Common myeloid progenitor, CD34-positive (primary cell): Measurements from ENCODE around the gene NUDCD2.
"Not testable (repeated sequence)": the region's sequence is repeated elsewhere in the genome, so short reads cannot be mapped to it uniquely, and the experiment has no call there.

Source experiments
- CTCF ChIA-PET: fragments of 350-600 bp; sonication (Branson Sonifier 250); formaldehyde crosslinking; loops from one replicate; lab custom pipeline; 2021; ENCODE audit warnings: antibody characterized with exemption; lab: Charles Lee
- POLR2A ChIA-PET: fragments of 350-600 bp; sonication (Branson Sonifier 250); formaldehyde crosslinking; loops from one replicate; lab custom pipeline; 2021; ENCODE audit warnings: antibody characterized with exemption; lab: Charles Lee
- DNase-seq, 3 donors: peaks; one replicate each; pipeline versions ENCODE4 v3.0.0 to v3.0.0-alpha.2; 2013
- H3K27ac ChIP-seq, 2 experiments: 1 replicate in 1 of 2; 2 replicates in 1 of 2; pipeline ENCODE4 v1.7.0; 2013; ENCODE audit warnings: inconsistent platforms in 2 of 2, low read length in 2 of 2, mild to moderate bottlenecking in 2 of 2, low read depth in 1 of 2, moderate library complexity in 1 of 2; ENCODE audit not compliant: severe bottlenecking in 2 of 2, insufficient read depth in 1 of 2, poor library complexity in 1 of 2
- H3K27me3 ChIP-seq, 5 experiments: replicated peaks in 2 of 5; 1 replicate in 3 of 5; 2 replicates in 2 of 5; pipeline versions ENCODE4 v1.6.1 to v1.7.0; 2013; ENCODE audit warnings: low read length in 4 of 5, mild to moderate bottlenecking in 2 of 5, moderate library complexity in 2 of 5, inconsistent platforms in 1 of 5; ENCODE audit not compliant: insufficient read depth in 5 of 5, control insufficient read depth in 4 of 5
- H3K36me3 ChIP-seq, 4 experiments: 1 replicate in 2 of 4; 2 replicates in 2 of 4; pipeline versions ENCODE4 v1.6.1 to v1.7.0; 2013; ENCODE audit warnings: low read length in 3 of 4, control low read depth in 1 of 4, mild to moderate bottlenecking in 1 of 4; ENCODE audit not compliant: control insufficient read depth in 4 of 4, insufficient read depth in 4 of 4
- H3K4me1 ChIP-seq, 4 experiments: 1 replicate in 3 of 4; 2 replicates in 1 of 4; pipeline versions ENCODE4 v1.6.1 to v1.7.1; 2013; ENCODE audit warnings: low read length in 3 of 4, mild to moderate bottlenecking in 3 of 4, control low read depth in 1 of 4, inconsistent platforms in 1 of 4, moderate library complexity in 1 of 4; ENCODE audit not compliant: control insufficient read depth in 4 of 4, insufficient read depth in 4 of 4; ENCODE audit errors: control extremely low read depth in 1 of 4
- H3K4me3 ChIP-seq, 7 experiments: 1 replicate in 4 of 7; 2 replicates in 3 of 7; pipeline versions ENCODE4 v1.5.1 to v1.7.0; 2013; ENCODE audit warnings: mild to moderate bottlenecking in 7 of 7, low read length in 6 of 7, moderate library complexity in 6 of 7, inconsistent platforms in 2 of 7, low read depth in 2 of 7, control low read depth in 1 of 7; ENCODE audit not compliant: insufficient read depth in 4 of 7, control insufficient read depth in 1 of 7; ENCODE audit errors: extremely low read depth in 1 of 7
- H3K9me3 ChIP-seq, 5 experiments: 1 replicate in 4 of 5; 2 replicates in 1 of 5; pipeline versions ENCODE4 v1.6.1 to v1.7.1; 2013; ENCODE audit warnings: low read length in 4 of 5, mild to moderate bottlenecking in 2 of 5, inconsistent platforms in 1 of 5, low read depth in 1 of 5, moderate library complexity in 1 of 5; ENCODE audit not compliant: control insufficient read depth in 4 of 5, insufficient read depth in 2 of 5; ENCODE audit errors: control extremely low read depth in 1 of 5
- WGBS: methylation state at CpG from one replicate; pipeline ENCODE4 v1.1.5; 2013; ENCODE audit not compliant: insufficient coverage; 5-methylcytosine and 5-hydroxymethylcytosine counted together

The NUDCD2 gene

GRCh38 chr5:163415673-163416072 lies 44.2 kb downstream of the NUDCD2 start:
- H3K36me3 ChIP-seq, H3K27ac ChIP-seq, H3K9me3 ChIP-seq, H3K27me3 ChIP-seq, CTCF ChIA-PET, DNase-seq, POLR2A ChIA-PET, H3K4me1 ChIP-seq: not testable (repeated sequence)
- 43% methylated on average over 8 of the region's 15 CpGs for WGBS
- peak overlapping the region in 2 of 7 experiments; percentile 4 to 28 for H3K4me3 ChIP-seq

DNA sequence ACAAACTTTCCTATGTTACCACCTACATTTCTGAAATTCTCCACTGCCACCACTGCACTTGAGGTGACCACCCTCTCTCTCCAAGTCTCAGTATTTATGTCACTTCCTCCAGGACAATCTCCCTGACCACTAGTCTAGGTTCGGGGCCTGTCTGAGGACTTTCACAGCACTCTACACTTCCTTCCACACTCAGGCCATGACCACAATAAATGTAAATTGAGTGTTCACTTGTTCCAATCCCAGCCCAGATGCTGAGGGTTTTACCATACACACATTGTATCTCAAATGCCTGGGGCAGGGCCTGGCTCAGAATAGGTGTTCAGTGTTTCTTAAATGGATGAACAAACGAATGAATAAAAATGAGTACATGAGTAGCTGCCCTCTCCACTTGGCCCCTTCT lies 49.4 kb downstream of the NUDCD2 start:
- CTCF ChIA-PET, result interaction anchor here (1.2 to 1.6 kb wide), 2 partner anchors 11 to 331 kb away, joined by 3 to 6 read pairs; no protein-coding TSS in a partner anchor
- no peaks in the 10 kb centered on the region for H3K9me3 ChIP-seq
- no peak overlapping the region for H3K27ac ChIP-seq
- peaks cover 12 to 23% (median 19%) of the 10 kb centered on the region in 4 experiments for H3K4me1 ChIP-seq
- 60% methylated on average over 2 of the region's 2 CpGs for WGBS
- POLR2A ChIA-PET, result no interaction called here
- no peak for DNase-seq
- H3K27me3 ChIP-seq, result peaks cover 0 to 3% (median 0%) of the 10 kb centered on the region in 5 experiments
- H3K4me3 ChIP-seq, result no peak overlapping the region
- H3K36me3 ChIP-seq, result no peaks in the 10 kb centered on the region

- peaks cover 12 to 23% (median 19%) of the 10 kb centered on the region in 4 experiments for H3K4me1 ChIP-seq
- WGBS, result 99% methylated on average over 5 of the region's 6 CpGs
- POLR2A ChIA-PET, result no interaction called here
- no peaks in the 10 kb centered on the region for H3K36me3 ChIP-seq
- H3K27ac ChIP-seq, result no peak overlapping the region
- peaks cover 0 to under 1% (median 0%) of the 10 kb centered on the region in 5 experiments for H3K27me3 ChIP-seq
- no peak for DNase-seq
- CTCF ChIA-PET, result interaction anchor here (0.6 to 2.6 kb wide), 17 partner anchors 10 to 1200 kb away, joined by 3 to 26 read pairs (median 6); partner anchors contain the start of gene NUDCD2
- H3K9me3 ChIP-seq, result no peaks in the 10 kb centered on the region
- H3K4me3 ChIP-seq, result no peak overlapping the region
Measured at GRCh38 chr5:163409384-163409783, 50.5 kb downstream of the NUDCD2 start.

GRCh38 chr5:163408311-163408923 lies 51.5 kb downstream of the NUDCD2 start:
- 6% methylated on average over 8 of the region's 9 CpGs for WGBS
- Histone ChIP-seq H3K4me1 (peaks cover 12 to 23% (median 19%) of the 10 kb centered on the region in 4 experiments), H3K27me3 (no peaks in the 10 kb centered on the region), H3K4me3 (peak overlapping the region in 3 of 7 experiments; percentile 11 to 54 (median 23)), H3K9me3 (no peaks in the 10 kb centered on the region), H3K27ac (no peak overlapping the region), H3K36me3 (no peaks in the 10 kb centered on the region)
- DNase-seq, result peak; percentile 77 to 87 (median 84)
- ChIA-PET POLR2A (interaction anchor here (0.6 kb wide), 1 partner anchor 98 kb away, joined by 5 read pairs; no protein-coding TSS in a partner anchor), CTCF (interaction anchor here (0.6 to 2.6 kb wide), 22 partner anchors 11 to 1860 kb away, joined by 3 to 26 read pairs (median 4); partner anchors contain the start of gene NUDCD2)

DNA sequence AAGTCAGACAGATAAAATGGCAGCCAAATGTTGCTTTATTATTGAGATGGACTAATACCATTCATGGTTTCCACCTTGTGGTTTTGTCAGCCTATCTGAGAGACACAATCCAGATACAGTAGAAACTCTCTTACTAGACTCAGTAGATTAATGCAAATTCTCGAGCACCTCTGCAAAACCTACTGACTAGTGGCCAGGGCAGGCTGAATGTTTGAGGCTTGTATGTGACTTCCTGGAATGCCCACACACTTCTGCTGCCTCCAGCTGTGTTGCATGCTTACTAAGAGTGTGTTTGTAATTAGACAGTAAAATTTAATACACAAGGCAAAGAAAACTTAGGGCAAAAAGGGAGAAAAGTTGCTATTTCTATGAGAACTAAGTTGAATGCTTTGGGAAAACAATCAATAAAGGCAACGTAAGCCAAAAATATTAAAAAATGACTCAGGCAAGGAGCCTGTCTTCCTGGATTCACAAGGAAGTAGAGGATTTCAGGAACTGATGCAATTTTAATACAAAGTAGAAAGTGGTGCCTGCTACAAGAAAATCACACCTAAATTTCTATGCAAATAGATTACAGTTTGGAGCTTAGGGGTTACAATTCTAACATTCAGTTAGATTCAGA lies 52.8 kb downstream of the NUDCD2 start:
- WGBS, result 43% methylated on average over 1 of the region's 2 CpGs
- ChIA-PET POLR2A (no interaction called here), CTCF (interaction anchor here (0.8 to 2.6 kb wide), 7 partner anchors 9 to 1441 kb away, joined by 3 to 26 read pairs (median 6); no protein-coding TSS in a partner anchor)
- Histone ChIP-seq H3K9me3 (no peaks in the 10 kb centered on the region), H3K27me3 (no peaks in the 10 kb centered on the region), H3K36me3 (no peaks in the 10 kb centered on the region), H3K4me1 (peaks cover 12 to 23% (median 19%) of the 10 kb centered on the region in 4 experiments), H3K4me3 (peak overlapping the region in 2 of 7 experiments; percentile 2 to 16), H3K27ac (no peak overlapping the region)
- peak in 2 of 3 donors; percentile 57 to 66 for DNase-seq

GRCh38 chr5:163404364-163405173 lies 55.3 kb downstream of the NUDCD2 start:
- Histone ChIP-seq H3K27ac (no peak overlapping the region), H3K9me3 (no peaks in the 10 kb centered on the region), H3K27me3 (no peaks in the 10 kb centered on the region), H3K4me1 (peaks cover 12 to 23% (median 19%) of the 10 kb centered on the region in 4 experiments), H3K4me3 (no peak overlapping the region), H3K36me3 (no peaks in the 10 kb centered on the region)
- POLR2A ChIA-PET, result interaction anchor here (0.7 kb wide), 1 partner anchor 1853 kb away, joined by 3 read pairs; no protein-coding TSS in a partner anchor
- CTCF ChIA-PET, result no interaction called here
- 95% methylated on average over 4 of the region's 10 CpGs for WGBS
- DNase-seq, result no peak
